T-helper 2 cell (primary cell): ENCODE data around the gene KEL.
A peak's percentile ranks its signal among the peaks of the same experiment; 100 is the strongest.
"Not testable (repeated sequence)": the region's sequence is repeated elsewhere in the genome, so short reads cannot be mapped to it uniquely, and the experiment has no call there.

Source experiments
- DNase-seq, 5 experiments: peaks; one replicate each; pipeline versions ENCODE4 v3.0.0 to v3.0.0-alpha.2; 2012 to 2022
- total RNA-seq, 2 donors: gene quantifications; one replicate each; lab custom pipeline; 2026; lab: John Stamatoyannopoulos, UW

Gene KEL
- total RNA-seq, result 0 to 0.27 reads per million in 2 donors

- no peak for DNase-seq
Measured at GRCh38 chr7:142961973-142962926, at the start of gene KEL. TSS of gene KEL (minus strand) at chr7:142962363. CDS start at chr7:142962206, 157 bp downstream.

- DNase-seq, result peak; percentile 50 to 75 (median 64)
Measured at GRCh38 chr7:143008007-143008901, 46.1 kb upstream of the KEL start.

GRCh38 chr7:143005632-143006260 lies 43.6 kb upstream of the KEL start:
- no peak for DNase-seq

GRCh38 chr7:143003393-143004051 lies 41.4 kb upstream of the KEL start:
- peak in 3 of 5 experiments; percentile 13 to 71 (median 33) for DNase-seq

GRCh38 chr7:143002898-143003297 lies 40.7 kb upstream of the KEL start:
- DNase-seq, result no peak

GRCh38 chr7:143002106-143002505 lies 39.9 kb upstream of the KEL start:
- DNase-seq, result peak in 1 of 5 experiments; percentile 16

- no peak for DNase-seq
Measured at GRCh38 chr7:143000648-143001047, 38.5 kb upstream of the KEL start.

GRCh38 chr7:142999793-143000192 lies 37.6 kb upstream of the KEL start:
- no peak for DNase-seq

GRCh38 chr7:142998966-142999365 lies 36.8 kb upstream of the KEL start:
- no peak for DNase-seq

GRCh38 chr7:142997456-142997989 lies 35.4 kb upstream of the KEL start:
- no peak for DNase-seq

GRCh38 chr7:142992427-142992826 lies 30.3 kb upstream of the KEL start:
- no peak for DNase-seq

GRCh38 chr7:142984297-142984696 lies 22.1 kb upstream of the KEL start:
- DNase-seq, result no peak

- no peak for DNase-seq
Measured at GRCh38 chr7:142983825-142984224, 21.7 kb upstream of the KEL start.

GRCh38 chr7:142978402-142978801 lies 16.2 kb upstream of the KEL start:
- not testable (repeated sequence) for DNase-seq

GRCh38 chr7:142974626-142975025 lies 12.5 kb upstream of the KEL start:
- DNase-seq, result no peak

- no peak for DNase-seq
Measured at GRCh38 chr7:142969183-142969582, 7.0 kb upstream of the KEL start.

- DNase-seq, result no peak
Measured at GRCh38 chr7:142968229-142968628, 6.1 kb upstream of the KEL start.

- DNase-seq, result no peak
Measured at GRCh38 chr7:142964502-142965246, 2.5 kb upstream of the KEL start.

- DNase-seq, result no peak
Measured at GRCh38 chr7:142963993-142964392, 1.8 kb upstream of the KEL start.

GRCh38 chr7:142962991-142963390 lies 828 bp upstream of the KEL start:
- no peak for DNase-seq

GRCh38 chr7:142961595-142961972 lies 579 bp downstream of the KEL start:
- DNase-seq, result no peak
